Measurements from ENCODE around the gene MREG.
A peak's percentile ranks its signal among the peaks of the same experiment; 100 is the strongest.

The MREG gene

GRCh38 chr2:216013080-216013909, at the start of gene MREG:
Gene MREG (minus strand): TSS chr2:216013551. CDS start chr2:216013327, 224 bp downstream.
- DNase-seq, result peak; percentile 92

- DNase-seq, result no peak
Observed at GRCh38 chr2:216059233-216059834, 46.0 kb upstream of the MREG start.

GRCh38 chr2:216057688-216058193, 44.4 kb upstream of the MREG start:
- DNase-seq, result no peak

GRCh38 chr2:216056739-216057138, 43.4 kb upstream of the MREG start:
- DNase-seq, result no peak

GRCh38 chr2:216055680-216056079, 42.3 kb upstream of the MREG start:
- DNase-seq, result no peak

GRCh38 chr2:216052420-216052819, 39.1 kb upstream of the MREG start:
- no peak for DNase-seq

- no peak for DNase-seq
Observed at GRCh38 chr2:216051350-216051749, 38.0 kb upstream of the MREG start.

GRCh38 chr2:216049452-216049851, 36.1 kb upstream of the MREG start:
- no peak for DNase-seq

GRCh38 chr2:216047397-216047796, 34.0 kb upstream of the MREG start:
- DNase-seq, result no peak

GRCh38 chr2:216044883-216045486, 31.6 kb upstream of the MREG start:
- no peak for DNase-seq

GRCh38 chr2:216043949-216044348, 30.6 kb upstream of the MREG start:
- no peak for DNase-seq

GRCh38 chr2:216041438-216041837, 28.1 kb upstream of the MREG start:
- no peak for DNase-seq

GRCh38 chr2:216039918-216040317, 26.6 kb upstream of the MREG start:
- no peak for DNase-seq

- peak; percentile 63 for DNase-seq
Observed at GRCh38 chr2:216034065-216034464, 20.7 kb upstream of the MREG start.

- DNase-seq, result no peak
Observed at GRCh38 chr2:216033403-216033802, 20.1 kb upstream of the MREG start.

- no peak for DNase-seq
Observed at GRCh38 chr2:216031960-216032689, 18.8 kb upstream of the MREG start.

GRCh38 chr2:216030216-216030615, 16.9 kb upstream of the MREG start:
- DNase-seq, result no peak

- no peak for DNase-seq
Observed at GRCh38 chr2:216029416-216030129, 16.2 kb upstream of the MREG start.

- DNase-seq, result no peak
Observed at GRCh38 chr2:216024779-216025336, 11.5 kb upstream of the MREG start.

- peak; percentile 78 for DNase-seq
Observed at GRCh38 chr2:216023055-216023648, 9.8 kb upstream of the MREG start.

- DNase-seq, result no peak
Observed at GRCh38 chr2:216021768-216022565, 8.6 kb upstream of the MREG start.
